ENCODE data around the gene FSIP1.
"Not testable (repeated sequence)": the region's sequence is repeated elsewhere in the genome, so short reads cannot be mapped to it uniquely, and the experiment has no call there.

FSIP1 gene

DNA sequence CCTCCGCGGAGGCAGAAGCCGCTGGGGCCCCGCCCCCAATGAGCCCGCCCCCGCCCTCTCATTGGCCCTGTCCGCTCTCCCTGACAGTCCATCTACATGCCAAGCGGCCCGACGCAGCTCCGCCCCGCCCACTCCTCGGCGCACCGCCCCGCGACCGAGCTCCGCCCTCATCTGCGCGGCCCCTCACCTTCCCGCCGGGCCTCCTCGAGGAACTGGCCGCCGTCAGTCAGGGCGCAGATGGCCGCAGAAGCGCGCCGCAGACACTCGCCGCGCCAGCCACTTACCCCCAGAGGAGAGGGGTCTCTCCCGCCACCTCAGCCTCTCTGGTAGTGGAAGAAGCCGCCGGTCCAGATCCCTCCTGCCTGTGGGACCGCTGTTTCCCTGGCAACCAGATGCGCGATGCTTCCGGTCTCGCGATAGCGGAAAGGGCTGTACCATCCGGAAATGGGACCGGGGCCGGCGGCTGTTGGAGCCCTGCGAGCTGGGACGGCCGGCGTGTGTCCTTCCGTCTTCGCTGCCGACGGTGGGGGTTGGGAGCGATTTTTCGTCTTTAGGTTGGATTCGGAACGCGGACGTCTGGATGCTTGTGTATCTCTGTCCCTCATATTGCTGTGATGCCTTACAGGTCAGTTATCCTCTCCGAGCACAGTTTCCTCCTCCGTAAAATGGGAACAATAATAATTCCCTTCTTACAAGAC lies at the start of gene FSIP1:
FSIP1 (minus strand) TSS at position 401 of the 698 bp plus-strand sequence. CDS start 6,317 bp downstream, outside the sequence.
- peak; percentile 95 for DNase-seq (ENCODE audit: low spot score)

DNA sequence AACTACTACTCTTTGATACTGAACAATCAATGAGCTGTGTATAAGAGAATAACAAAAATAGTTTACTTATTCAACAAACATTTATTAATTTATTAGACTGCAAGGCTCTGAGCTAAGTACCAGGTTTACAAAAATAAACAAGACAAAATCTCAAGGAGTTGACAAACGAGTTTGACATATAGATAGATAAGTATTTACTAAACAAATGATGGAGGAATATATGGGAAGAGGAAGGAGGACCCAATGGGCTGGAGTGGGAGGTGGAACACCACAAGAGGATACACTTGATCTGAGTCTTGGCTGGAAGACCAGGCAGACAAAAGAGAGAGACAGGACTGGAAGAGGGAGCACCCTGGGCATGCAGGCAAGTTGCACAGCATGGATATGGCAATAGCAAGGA lies 47.5 kb upstream of the FSIP1 start:
- DNase-seq (ENCODE audit: low spot score) = no peak

DNA sequence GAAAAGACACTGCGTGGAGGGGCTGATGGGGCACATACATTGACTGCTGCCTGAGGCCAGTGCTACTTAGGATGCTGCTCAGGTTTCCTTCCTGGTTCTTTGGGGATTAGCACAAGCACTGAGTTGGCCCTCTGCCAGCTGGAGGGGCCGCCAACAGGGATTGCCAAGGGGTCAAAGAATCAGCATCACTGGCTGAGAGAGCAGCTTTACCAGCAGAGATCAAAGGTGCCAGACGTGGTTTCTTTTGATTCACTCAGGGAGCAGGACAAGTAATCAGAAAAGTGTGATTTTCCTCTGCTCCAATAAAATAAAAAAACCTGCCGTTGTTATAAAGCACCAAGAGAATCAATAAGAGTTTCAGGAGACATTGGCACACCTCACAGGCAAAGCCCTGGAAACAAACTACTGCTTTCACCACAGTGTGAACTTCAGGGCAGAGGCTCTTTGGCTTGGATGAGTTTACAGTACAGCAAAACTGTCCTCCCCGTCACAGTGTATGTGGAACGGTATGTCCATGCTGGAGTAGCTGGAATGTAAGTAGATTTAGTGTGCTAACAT lies 45.8 kb upstream of the FSIP1 start:
- no peak for DNase-seq (ENCODE audit: low spot score)

DNA sequence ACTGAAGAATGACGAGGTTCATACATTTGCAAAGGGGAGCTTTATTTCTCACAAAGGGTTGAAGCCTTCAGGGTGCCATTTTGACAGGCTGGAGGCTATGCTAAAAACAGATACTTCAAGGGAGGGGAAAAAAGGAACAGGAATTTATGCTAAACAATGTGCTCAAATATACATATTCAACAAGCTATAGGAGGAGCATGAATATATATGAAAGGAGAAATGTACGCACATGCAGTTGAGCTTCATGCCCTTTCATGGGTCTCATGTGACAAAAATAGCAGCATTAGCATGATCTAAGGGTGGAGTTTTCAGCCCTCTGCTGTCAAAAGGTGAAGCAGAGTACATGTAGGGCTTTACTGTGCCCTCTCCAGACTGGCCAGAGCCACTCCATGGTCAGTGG lies 44.3 kb upstream of the FSIP1 start:
- no peak for DNase-seq (ENCODE audit: low spot score)

DNA sequence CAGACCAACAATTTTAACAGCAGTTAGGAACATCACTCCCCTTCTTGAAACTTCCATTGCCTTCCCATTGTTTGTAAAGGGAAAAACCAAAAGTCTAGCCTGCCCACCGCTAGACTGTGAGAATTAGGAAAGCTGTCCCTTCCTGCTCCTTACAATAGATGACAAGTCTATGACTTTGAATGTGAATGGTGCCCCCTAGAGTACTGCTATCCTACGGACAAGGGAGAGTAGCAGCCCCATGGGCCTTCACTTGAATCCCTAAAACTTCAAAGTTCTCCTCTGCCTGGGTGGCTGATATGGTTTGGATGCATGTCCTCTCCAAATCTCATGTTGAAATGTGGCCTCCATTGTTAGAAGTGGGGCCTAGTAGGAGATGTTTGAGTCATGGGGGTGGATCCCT lies 41.0 kb upstream of the FSIP1 start:
- no peak for DNase-seq (ENCODE audit: low spot score)

DNA sequence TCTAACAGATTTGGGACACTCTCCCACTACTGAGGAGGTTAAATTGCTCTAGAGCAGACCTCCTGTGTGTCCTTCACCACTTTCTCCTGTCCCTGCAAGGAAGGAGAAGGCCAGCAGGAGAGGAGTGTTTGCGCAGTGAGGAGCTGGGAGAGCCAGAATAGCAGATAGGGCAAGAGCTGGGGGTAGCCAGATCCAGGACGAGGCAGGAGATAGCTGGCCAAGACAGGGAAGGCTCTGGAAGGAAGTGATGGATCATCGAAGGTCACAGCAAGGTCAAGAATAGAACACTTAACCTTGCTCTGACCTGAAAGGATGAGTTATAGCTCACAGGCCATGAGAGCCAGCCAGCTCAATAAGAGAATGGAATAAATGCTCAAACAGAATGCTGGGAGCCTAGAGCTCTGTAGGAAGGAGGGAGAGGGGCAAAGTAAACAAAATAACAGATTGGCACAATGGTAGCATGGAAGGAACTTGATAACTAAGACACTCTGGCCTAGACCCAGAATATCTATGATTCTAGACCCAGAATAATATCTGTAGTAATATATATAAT lies 37.5 kb upstream of the FSIP1 start:
- DNase-seq (ENCODE audit: low spot score) = no peak

DNA sequence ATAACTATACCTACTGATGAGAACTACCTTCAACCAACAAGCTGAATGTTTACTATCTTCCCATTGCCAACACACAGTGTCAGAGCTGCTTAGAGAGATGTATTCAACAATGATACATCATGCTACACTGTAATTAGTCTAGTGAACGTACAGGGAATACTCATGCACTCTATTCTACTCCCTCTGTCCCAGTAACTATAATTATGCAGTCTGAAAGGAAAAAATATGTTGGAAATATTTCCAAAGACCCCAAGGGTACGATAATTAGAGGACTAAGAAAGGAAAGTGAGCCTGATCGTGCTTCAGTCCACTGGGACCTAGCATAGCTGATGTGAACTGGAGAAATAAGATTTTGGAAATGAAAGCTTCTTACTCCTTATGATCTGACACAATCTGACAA lies 36.9 kb upstream of the FSIP1 start:
- DNase-seq (ENCODE audit: low spot score) = no peak

DNA sequence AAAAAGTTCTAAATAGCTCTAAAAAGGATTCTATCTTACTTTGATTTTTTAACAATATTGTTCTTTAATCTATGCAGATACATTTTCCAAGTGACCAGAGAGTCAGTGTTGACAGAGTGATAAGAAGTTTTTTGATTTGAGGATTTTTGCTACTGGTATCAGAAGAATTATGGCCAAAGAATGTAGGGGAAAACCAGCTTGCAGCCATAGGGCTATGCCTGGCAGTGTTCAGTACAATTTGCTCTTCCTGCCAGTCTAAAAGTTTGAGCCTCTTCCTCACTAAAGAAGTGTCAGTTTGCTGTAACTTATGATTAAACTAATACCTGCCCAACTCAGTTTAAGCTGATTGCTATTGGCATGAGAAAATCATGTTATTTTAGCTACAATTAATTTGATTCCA lies 35.3 kb upstream of the FSIP1 start:
- DNase-seq (ENCODE audit: low spot score) = no peak

DNA sequence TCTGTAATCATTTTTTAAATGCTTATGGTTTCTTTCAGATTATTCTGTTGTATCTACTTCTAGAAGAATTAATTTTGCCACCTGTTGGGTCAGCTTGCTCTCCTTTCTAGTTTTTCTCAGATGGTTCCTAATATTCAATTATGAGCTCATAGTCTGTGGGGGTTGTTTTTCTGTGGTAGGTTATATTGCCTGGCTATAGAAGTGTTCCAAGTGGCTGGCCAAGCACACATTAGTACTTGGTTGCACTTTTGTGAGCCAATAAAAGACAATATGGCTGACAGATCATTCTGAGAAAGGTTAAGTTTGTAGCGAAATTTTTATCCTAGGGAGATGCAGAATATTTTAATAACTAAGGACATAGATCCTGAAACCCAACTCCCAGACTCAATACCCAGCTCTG lies 31.8 kb upstream of the FSIP1 start:
- no peak for DNase-seq (ENCODE audit: low spot score)

DNA sequence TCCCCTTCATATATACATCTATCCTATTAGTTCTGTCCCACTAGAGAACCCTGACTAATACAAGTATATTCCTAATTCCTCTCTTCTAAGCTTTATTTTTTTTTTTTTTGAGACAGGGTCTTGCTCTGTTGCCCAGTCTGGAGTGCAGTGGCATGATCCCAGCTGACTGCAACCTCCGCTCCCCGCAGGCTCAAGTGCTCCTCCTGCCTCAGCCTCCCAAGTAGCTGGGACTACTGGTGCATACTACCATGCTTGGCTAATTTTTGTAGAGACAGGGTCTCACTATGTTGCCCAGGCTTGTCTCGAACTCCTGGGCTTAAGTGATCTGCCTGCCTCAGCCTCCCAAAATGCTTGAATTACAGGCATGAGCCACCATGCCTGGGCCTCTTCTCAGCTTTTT lies 30.0 kb upstream of the FSIP1 start:
- not testable (repeated sequence) for DNase-seq (ENCODE audit: low spot score)

DNA sequence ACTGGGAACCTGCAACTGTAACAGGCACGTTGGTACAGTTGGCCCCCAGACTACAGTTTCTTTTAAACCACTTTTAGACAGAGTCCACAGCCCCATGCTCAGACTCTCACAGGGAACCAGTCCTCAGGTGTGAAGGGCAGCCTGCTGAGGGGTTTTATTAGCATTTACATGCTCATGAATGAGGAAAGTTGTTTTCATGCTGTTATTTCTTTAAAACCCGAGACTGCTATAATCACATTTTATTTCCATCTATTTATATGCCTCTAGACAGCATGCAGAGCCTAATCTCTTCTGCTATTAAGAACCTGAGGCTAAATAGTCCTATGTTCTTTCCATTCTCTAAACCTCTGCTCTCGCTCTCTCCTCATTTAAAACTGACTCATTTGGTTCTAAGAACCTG lies 26.3 kb upstream of the FSIP1 start:
- DNase-seq (ENCODE audit: low spot score) = no peak

DNA sequence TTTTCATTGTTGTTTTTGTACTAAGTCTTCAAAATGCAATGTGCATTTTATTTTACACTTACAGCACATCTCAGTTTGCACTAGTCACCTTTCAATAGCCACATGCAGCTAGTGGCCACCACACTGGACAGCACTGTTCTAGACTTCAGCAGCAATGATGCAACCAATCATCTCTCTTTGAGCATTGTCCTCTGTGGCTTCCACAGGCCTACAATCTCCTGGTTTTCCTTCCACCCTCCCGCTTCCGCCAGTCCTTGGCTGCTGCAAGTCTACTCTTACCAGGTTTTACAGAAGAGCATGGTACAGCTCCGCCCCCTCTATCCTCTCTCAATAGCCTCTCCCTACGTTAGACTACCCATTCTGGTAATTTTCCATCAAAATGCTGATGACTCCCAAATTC lies 25.1 kb upstream of the FSIP1 start:
- DNase-seq (ENCODE audit: low spot score) = no peak

DNA sequence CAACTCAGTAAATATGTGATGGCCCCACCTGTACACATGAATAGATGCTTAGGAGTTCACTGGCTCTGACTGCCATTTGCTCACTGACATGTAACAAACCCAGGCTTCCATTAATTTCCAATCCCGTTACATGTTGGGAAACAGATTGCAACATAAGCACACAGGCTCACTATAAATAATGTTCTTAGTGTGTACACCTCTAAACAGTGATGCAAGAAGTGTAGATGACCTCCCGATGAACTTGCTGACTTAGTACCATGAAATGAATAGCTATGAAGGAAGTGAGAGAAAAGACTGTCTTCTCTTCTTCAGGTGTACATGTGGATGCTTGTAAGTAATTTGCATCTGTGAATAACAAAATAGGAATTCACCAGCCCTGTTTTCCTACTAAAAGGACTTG lies 21.4 kb upstream of the FSIP1 start:
- DNase-seq (ENCODE audit: low spot score) = no peak

DNA sequence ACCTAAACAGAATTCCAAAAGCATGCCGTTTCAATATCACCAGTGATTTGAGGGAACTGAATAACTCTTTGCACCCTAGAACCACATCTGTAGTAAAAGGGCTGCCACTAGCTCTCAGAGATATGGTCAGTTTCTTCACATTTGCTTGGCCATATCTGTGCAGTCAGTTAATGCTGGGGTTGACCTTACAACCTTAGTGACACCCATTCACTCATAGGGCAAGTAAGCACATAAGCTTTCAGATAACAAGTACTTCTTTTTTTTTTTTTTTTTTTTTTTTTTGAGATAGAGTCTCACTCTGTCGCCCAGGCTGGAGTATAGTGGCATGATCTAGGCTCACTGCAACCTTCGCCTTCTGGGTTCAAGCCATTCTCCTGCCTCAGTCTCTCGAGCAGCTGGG lies 20.4 kb upstream of the FSIP1 start:
- no peak for DNase-seq (ENCODE audit: low spot score)

DNA sequence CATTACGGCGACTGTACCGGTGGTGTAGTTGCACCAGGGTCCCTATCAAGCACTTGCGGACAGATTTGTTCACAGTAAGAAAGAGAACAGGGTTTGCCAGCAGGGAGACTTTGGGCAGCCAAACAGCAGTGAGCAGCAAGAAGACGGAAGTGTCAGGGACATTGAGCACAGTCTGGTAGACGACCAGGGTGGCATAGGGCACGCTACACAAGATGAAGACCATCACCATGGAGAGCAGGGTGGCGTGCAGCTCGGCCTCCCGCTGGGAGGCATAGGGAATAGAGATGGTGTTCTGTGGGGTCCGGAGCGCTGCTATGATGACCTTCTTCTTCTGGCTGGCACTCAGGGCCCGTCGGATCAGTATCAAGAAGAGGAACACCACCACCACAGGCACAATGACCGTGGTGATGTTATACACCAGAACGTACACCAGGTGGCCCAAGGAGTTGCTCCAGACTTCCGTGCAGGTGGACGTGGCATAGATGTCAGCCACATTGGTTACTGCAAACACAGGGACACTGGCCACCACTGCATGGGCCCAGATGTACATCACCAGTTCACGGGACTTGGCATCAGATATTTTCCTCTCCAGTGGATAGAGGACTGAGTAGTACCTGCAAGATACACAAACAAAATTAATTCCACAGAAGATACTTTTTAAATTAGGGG lies 19.1 kb upstream of the FSIP1 start:
- DNase-seq (ENCODE audit: low spot score) = no peak

DNA sequence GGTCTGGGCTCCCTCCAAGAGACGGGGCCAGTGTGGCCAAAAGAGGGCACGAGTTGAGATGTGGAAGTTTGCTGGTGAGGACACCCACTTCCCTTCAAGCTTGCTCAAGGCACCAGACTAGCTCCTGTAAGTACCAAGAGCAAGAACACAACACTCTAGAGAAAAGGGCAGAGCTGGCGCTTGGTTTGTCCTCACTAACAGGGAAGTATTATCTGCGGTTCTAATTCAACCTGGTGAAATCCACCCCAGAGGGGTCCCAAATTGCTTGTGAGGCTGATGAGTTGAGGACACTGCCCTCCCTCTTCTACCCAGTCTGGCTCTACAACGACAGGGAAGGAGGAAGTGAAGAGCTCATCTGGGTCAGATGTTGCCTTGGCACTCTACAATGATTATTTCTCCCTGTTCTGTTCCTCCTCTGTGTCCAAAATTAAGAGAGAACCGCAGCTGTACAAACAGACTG lies 16.9 kb upstream of the FSIP1 start:
- no peak for DNase-seq (ENCODE audit: low spot score)

DNA sequence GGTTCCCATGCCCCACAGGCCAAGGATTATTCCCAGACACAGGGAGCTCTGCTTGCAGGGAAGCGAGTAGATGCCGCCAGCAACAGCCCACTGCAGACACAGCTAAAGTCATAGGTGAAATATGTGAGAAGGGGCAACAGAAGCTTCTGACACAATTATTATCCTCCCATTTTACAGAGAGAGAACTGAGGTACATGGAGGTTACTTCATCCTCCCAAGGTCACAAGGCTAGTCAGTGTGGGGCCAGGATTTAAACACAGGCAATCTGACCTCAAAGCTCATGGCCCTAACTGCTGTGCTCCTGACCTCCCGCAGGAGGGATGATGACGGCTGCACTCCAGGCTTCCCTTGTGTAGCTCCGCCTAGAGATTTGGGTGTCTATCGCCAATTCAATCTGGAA lies 15.7 kb upstream of the FSIP1 start:
- no peak for DNase-seq (ENCODE audit: low spot score)

DNA sequence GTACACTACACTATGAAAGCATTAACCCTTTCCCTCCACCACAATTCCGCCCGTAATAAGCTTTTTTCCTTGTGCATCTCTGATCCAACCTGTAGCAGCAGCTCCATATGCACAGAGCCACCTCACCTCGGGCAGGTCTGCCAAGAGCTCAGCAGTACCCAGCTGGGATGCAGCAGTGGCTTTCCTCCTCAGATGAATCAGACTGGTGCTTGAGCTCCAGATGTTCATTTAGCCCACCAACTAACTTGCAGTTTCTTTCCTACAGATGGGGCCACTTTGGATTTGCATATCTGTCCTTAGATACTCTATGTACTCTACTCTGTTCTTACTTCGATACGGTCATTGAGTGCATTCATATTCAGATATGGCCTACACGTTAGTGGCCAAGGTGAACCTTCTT lies 14.8 kb upstream of the FSIP1 start:
- no peak for DNase-seq (ENCODE audit: low spot score)

DNA sequence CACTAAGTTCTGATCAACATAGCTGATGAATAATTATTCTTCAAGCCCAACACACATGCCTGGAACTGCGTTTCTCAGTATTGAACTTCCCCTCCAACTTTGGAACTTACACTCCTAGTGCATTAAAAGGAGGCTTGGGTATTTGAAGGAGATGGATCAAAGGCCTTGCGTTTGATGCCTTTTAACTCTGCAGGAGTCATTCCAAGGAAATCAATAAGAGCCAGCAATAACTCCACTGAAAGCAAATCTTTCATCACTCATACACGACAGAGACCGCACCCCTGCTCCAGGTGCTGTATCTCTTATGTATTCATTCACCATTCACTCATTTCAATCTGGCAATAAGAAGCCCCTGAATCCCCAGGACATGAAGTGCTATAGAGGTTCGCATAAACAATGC lies 14.0 kb upstream of the FSIP1 start:
- no peak for DNase-seq (ENCODE audit: low spot score)

DNA sequence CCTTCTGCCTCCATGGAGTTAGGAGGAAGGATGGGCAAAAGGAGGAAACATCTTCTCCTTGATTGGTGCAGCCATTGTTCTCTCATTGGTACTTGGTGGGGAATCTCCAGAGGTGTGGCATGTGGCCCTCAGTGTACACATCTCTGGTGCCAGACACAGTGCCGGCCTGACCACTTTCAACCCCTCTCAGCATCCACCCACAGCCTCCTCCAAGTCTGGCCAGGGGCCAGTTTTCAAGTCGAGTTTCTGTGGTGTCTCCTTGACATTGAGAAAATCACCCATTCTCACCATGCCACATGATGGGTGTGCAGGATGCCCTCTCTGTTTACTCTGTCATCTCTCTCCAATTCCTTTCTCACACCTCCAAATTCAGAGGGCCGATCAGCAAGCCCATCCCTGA lies 12.8 kb upstream of the FSIP1 start:
- no peak for DNase-seq (ENCODE audit: low spot score)

DNA sequence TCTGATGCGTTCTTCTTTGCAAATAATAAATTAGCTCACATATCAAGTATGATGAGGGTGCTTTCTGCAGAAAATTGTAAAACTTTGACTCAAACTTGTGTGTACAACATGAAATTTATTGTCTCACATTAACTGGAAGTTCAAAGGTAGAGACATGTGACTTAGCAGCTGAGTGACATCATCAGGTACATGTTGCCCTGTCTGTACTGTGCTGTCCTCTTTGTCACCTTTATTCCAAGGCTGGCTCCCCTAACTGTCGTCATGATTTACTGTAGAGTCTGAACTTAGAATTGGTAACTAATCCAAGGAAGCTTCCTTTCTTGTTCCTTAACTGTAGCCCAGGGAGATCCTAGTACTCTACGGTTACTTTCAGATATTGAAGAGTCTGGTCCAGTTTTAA lies 12.3 kb upstream of the FSIP1 start:
- DNase-seq (ENCODE audit: low spot score) = no peak

DNA sequence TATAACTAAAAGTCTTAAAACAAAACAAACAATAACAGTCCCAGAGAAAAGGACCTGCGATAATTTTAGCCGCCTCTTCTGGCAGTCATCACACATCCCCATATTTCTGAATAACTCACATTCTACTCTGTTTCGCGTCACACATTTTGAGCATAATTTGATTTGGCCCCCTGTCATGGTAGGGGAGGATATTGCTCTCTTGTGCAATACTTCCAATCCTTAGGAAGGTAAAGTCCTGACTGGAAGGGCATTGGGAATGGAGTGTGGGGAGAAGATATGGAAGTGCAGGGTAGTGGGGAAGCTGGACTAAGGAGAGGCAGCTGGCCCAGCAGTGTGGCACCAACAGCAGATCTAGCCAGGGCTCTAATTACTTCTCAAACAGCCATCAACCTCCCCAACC lies 11.3 kb upstream of the FSIP1 start:
- DNase-seq (ENCODE audit: low spot score) = no peak

DNA sequence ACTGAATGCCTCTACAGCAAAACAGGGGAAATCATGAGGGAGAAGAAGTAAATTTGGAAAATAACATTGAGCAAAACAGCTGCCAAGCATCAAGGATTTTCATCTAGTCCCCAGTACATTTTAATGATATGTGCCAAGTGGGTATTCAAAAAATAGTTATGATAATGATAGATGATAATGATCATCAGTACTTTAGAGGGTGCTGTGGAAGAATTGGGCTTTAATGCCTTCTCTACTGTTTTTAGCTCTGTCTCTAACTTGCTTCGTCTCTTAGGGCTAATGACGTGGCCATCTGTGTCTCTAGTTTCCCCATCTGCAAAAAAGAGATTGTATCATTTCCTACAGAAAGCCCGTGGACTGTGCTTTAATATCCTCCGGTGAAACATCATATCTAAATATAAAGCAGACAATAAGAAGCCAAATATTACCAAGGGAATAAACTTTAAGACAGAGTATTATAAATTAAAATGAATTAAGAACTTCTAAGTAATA lies 10.2 kb upstream of the FSIP1 start:
- no peak for DNase-seq (ENCODE audit: low spot score)

Data from CD4-positive, alpha-beta T cell treated with Interleukin-2 at 100 ng/mL for 4 hours (primary cell).